GM20431 (cell line): ENCODE results near the gene NDUFS8.

Experiments
- in situ Hi-C: fragments of 300-500 bp; cut with MseI, MboI; formaldehyde crosslinking; loops from one replicate; pipeline ENCODE4 v1.15.0; 2020; ENCODE audit warnings: low sequenced_read_pairs; ENCODE audit not compliant: unreplicated experiment

NDUFS8 gene

GRCh38 chr11:68032997-68033707 is 2.7 kb downstream of the NDUFS8 start:
- in situ Hi-C loops: no loop called here

- in situ Hi-C loops: no loop called here
Observed at GRCh38 chr11:68033708-68034045, 3.2 kb downstream of the NDUFS8 start.

- in situ Hi-C loops: no loop called here
Observed at GRCh38 chr11:68035266-68035876, 4.9 kb downstream of the NDUFS8 start.

- in situ Hi-C loops: no loop called here
Observed at GRCh38 chr11:68036141-68036716, 5.7 kb downstream of the NDUFS8 start.

GRCh38 chr11:68036717-68037239 is 6.3 kb downstream of the NDUFS8 start:
- in situ Hi-C loops: no loop called here

- in situ Hi-C loops: no loop called here
Observed at GRCh38 chr11:68037411-68038225, 7.1 kb downstream of the NDUFS8 start.

GRCh38 chr11:68038226-68038717 is 7.8 kb downstream of the NDUFS8 start:
- in situ Hi-C loops: no loop called here

- in situ Hi-C loops: no loop called here
Observed at GRCh38 chr11:68038718-68039525, 8.4 kb downstream of the NDUFS8 start, which contains the start of gene TCIRG1. Gene TCIRG1 (plus strand): TSS chr11:68039025. CDS start chr11:68041272, 2,247 bp downstream.

GRCh38 chr11:68039526-68040086 is 9.1 kb downstream of the NDUFS8 start:
- in situ Hi-C loops: no loop called here

- in situ Hi-C loops: no loop called here
Observed at GRCh38 chr11:68040101-68040956, 9.8 kb downstream of the NDUFS8 start.

- in situ Hi-C loops: no loop called here
Observed at GRCh38 chr11:68040957-68041591, 10.6 kb downstream of the NDUFS8 start.

GRCh38 chr11:68041617-68042218 is 11.2 kb downstream of the NDUFS8 start:
- in situ Hi-C loops: no loop called here

- in situ Hi-C loops: no loop called here
Observed at GRCh38 chr11:68042219-68043028, 11.9 kb downstream of the NDUFS8 start.

GRCh38 chr11:68043029-68043348 is 12.5 kb downstream of the NDUFS8 start:
- in situ Hi-C loops: no loop called here

- in situ Hi-C loops: no loop called here
Observed at GRCh38 chr11:68043349-68044144, 13.1 kb downstream of the NDUFS8 start.
